Spleen (tissue), 11 donors: ENCODE data around the gene DRD3. TPM values are rescaled to one million over a fixed set of nuclear protein-coding genes. Genes with fewer than 3 reads are reported as not detected.

Experiments used
- DNase-seq: peaks from one replicate; pipeline ENCODE4 v3.0.0-alpha.2; 2020
- H3K27ac ChIP-seq, 8 donors: fragments of 200-600 bp; sonication (generic) in 7 of 8; 1 replicate in 4 of 8; 2 replicates in 4 of 8; pipeline versions ENCODE4 v1.5.0 to v1.8.0; 2016 to 2021; ENCODE audit warnings: inconsistent platforms in 4 of 8, mild to moderate bottlenecking in 4 of 8, moderate library complexity in 1 of 8
- H3K27me3 ChIP-seq, 7 donors: fragments of 200-600 bp; sonication (generic) in 6 of 7; replicated peaks in 1 of 7; 1 replicate in 4 of 7; 2 replicates in 3 of 7; pipeline versions ENCODE4 v1.5.0 to v1.8.0; 2016 to 2021; ENCODE audit warnings: inconsistent platforms in 3 of 7, mild to moderate bottlenecking in 1 of 7
- H3K36me3 ChIP-seq, 6 donors: fragments of 200-600 bp; sonication (generic) in 5 of 6; 1 replicate in 4 of 6; 2 replicates in 2 of 6; pipeline versions ENCODE4 v1.5.0 to v1.8.0; 2016 to 2021; ENCODE audit warnings: inconsistent platforms in 2 of 6
- H3K4me1 ChIP-seq, 6 donors: fragments of 200-600 bp; sonication (generic) in 5 of 6; 1 replicate in 3 of 6; 2 replicates in 3 of 6; pipeline versions ENCODE4 v1.5.0 to v1.8.0; 2016 to 2021; ENCODE audit warnings: inconsistent platforms in 3 of 6
- H3K4me3 ChIP-seq, 8 donors: fragments of 200-600 bp; sonication (generic) in 7 of 8; 1 replicate in 4 of 8; 2 replicates in 4 of 8; pipeline versions ENCODE4 v1.5.0 to v1.8.0; 2016 to 2021; ENCODE audit warnings: inconsistent platforms in 4 of 8, mild to moderate bottlenecking in 4 of 8, moderate library complexity in 2 of 8
- H3K9me3 ChIP-seq, 8 donors: fragments of 200-600 bp; sonication (generic) in 7 of 8; 1 replicate in 4 of 8; 2 replicates in 4 of 8; pipeline versions ENCODE4 v1.5.0 to v1.8.0; 2016 to 2021; ENCODE audit warnings: inconsistent platforms in 4 of 8
- POLR2A ChIP-seq, 3 donors: fragments of 450-650 bp; IDR thresholded peaks; one replicate each; pipeline ENCODE4 v1.5.1; 2017; ENCODE audit warnings: antibody characterized with exemption in 3 of 3, mild to moderate bottlenecking in 1 of 3
- POLR2AphosphoS5 ChIP-seq, 3 donors: sonication (generic); formaldehyde crosslinking; IDR thresholded peaks; one replicate each; pipeline ENCODE4 v1.5.1; 2017; ENCODE audit warnings: antibody characterized with exemption in 3 of 3
- WGBS, 5 donors: extraction: QIAGEN DNeasy Blood & Tissue Kit in 3 of 5; methylation state at CpG; one replicate each; pipeline versions ENCODE4 v1.1.5 to v1.1.7; 2013 to 2018; 5-methylcytosine and 5-hydroxymethylcytosine counted together
- intact Hi-C: fragments of 100-400 bp; cut with DNase I; formaldehyde crosslinking; loops from one replicate; pipeline ENCODE4 v1.15.0; 2023; ENCODE audit warnings: low total_unique reads
- polyA plus RNA-seq, 3 donors: library from polyadenylated mRNA; stranded (reverse); fragments of 200-250 nt; gene quantifications; one replicate each; pipeline ENCODE4 v1.2.1, GENCODE V29; 2013
- total RNA-seq, 7 donors: library from RNA; depleted of rRNA in 3 of 7; stranded (reverse); fragments of >200 nt in 3 of 7; fragmentation: NEBNext Ultra II Directional in 4 of 7; extraction: Animal tissue kit (Norgen Biotek cat#: 25700) in 4 of 7; gene quantifications; one replicate each; pipeline versions ENCODE4 v1.1.0 to v1.2.1, GENCODE V29; 2016 to 2021
- TF ChIP-seq, protein P1 (sequence below), 11 experiments: fragments of 200-600 bp in 7 of 11; fragments of 450-650 bp in 4 of 11; sonication (generic) in 4 of 11; IDR thresholded peaks in 8 of 11; conservative IDR thresholded peaks in 3 of 11; 1 replicate in 7 of 11; 2 replicates in 4 of 11; pipeline versions ENCODE4 v1.4.0 to v1.8.0; 2016 to 2021; ENCODE audit warnings: antibody characterized with exemption in 11 of 11, inconsistent platforms in 4 of 11, mild to moderate bottlenecking in 1 of 11
- donor health status: healthy with polysubstance abuse.
- donor health status: DM: no; HTN: no; CAD: no; lungs with moderate emphysema.
- donor health status: DM: no; HTN: no; CAD: no.
- donor health status: Bipolar disorder and iron deficiency.
- donor health status: healthy.
- donor health status: DM: no; HTN: no; CAD: no.
- donor health status: DM: yes; HTN: yes; CAD: no.

Gene DRD3
- total and polyA plus RNA-seq, 10 donors = 0.30 TPM; not detected in 9

DNA sequence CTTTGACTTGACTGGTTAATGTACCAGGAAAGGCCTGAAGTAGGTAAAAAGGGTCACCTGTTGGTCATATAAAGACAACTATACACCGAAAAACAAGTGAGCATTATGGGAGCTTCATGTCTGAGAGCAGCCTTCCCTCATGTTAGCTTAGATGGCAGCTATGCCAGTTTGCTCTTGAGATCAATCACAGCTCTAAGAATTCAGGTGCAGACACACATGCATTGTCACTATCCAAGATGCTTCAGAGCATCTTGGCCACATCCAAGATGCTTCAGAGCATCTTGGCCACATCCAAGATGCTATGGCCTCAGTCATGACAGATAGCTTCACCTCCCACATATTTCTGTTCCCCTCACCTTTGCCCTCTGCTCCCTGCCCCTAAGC lies 43.0 kb upstream of the DRD3 start:
- Histone ChIP-seq H3K36me3 (no peaks in the 10 kb centered on the region), H3K27ac (peak overlapping the region; percentile 46 to 96 (median 76)), H3K4me3 (no peak overlapping the region), H3K9me3 (peaks cover 0 to 20% (median 17%) of the 10 kb centered on the region in 8 donors), H3K27me3 (no peaks in the 10 kb centered on the region), H3K4me1 (peaks cover 11 to 87% (median 45%) of the 10 kb centered on the region in 6 donors)
- intact Hi-C loops = no loop called here
- no peak for DNase-seq
- TF ChIP-seq POLR2AphosphoS5 (IDR thresholded peaks at IDR 0.05) = no peak
- no peak for TF ChIP-seq POLR2A (IDR thresholded peaks at IDR 0.05)
- TF ChIP-seq, protein P1, sequence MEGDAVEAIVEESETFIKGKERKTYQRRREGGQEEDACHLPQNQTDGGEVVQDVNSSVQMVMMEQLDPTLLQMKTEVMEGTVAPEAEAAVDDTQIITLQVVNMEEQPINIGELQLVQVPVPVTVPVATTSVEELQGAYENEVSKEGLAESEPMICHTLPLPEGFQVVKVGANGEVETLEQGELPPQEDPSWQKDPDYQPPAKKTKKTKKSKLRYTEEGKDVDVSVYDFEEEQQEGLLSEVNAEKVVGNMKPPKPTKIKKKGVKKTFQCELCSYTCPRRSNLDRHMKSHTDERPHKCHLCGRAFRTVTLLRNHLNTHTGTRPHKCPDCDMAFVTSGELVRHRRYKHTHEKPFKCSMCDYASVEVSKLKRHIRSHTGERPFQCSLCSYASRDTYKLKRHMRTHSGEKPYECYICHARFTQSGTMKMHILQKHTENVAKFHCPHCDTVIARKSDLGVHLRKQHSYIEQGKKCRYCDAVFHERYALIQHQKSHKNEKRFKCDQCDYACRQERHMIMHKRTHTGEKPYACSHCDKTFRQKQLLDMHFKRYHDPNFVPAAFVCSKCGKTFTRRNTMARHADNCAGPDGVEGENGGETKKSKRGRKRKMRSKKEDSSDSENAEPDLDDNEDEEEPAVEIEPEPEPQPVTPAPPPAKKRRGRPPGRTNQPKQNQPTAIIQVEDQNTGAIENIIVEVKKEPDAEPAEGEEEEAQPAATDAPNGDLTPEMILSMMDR (IDR thresholded peaks at IDR 0.05 in 8 of 11, conservative IDR thresholded peaks at IDR 0.05 in 3 of 11) = no peak
- 77 to 88% (median 83%) methylated on average over 1 of the region's 1 CpG for WGBS, 5 donors

DNA sequence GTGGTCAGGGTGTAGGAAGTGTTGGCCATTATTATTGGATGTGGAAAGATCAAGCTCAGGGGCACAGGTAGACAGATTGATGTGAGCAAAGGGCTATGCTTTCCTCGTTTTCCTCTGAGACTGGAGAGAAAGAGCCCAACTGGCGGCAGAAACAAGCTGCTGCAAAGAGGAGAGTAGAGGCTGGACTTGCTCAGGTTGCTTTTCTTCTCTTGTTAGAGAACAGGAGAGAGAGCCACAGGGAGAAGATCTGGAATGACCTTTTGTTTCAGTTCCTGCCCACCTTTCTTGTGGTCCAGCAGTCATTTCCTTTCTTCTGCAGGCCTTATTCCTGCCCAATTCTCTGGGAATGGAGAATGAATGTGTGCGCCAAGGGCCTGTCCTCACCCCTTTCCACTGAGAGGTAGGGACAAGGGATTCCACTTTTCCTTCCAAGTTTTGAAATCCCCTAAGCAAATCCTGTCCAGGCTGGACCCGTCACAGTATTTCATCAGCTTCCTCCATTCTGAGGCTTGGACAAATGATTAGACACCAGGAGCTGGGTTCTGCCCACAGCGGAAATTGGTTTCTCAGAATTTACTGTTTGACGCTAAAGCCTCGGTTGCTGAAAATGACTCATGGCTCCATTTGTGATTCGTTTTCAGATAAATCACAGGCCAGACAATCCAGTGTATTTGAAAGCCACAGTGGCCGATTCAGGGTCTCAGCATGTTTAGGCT lies 42.5 kb upstream of the DRD3 start:
- H3K27me3 ChIP-seq = no peaks in the 10 kb centered on the region
- intact Hi-C loops = no loop called here
- peak overlapping the region in 1 of 8 donors; percentile 17 for H3K4me3 ChIP-seq
- TF ChIP-seq POLR2A (IDR thresholded peaks at IDR 0.05) (no peak), POLR2AphosphoS5 (IDR thresholded peaks at IDR 0.05) (no peak)
- TF ChIP-seq, protein P1 (IDR thresholded peaks at IDR 0.05 in 8 of 11, conservative IDR thresholded peaks at IDR 0.05 in 3 of 11) = no peak
- WGBS, 5 donors = 68 to 89% (median 74%) methylated on average over 9 of the region's 9 CpGs
- H3K36me3 ChIP-seq = no peaks in the 10 kb centered on the region
- H3K4me1 ChIP-seq = peaks cover 11 to 87% (median 44%) of the 10 kb centered on the region in 6 donors
- H3K9me3 ChIP-seq = peaks cover 0 to 20% (median 17%) of the 10 kb centered on the region in 8 donors
- DNase-seq = no peak
- H3K27ac ChIP-seq = peak overlapping the region; percentile 30 to 96 (median 68)

DNA sequence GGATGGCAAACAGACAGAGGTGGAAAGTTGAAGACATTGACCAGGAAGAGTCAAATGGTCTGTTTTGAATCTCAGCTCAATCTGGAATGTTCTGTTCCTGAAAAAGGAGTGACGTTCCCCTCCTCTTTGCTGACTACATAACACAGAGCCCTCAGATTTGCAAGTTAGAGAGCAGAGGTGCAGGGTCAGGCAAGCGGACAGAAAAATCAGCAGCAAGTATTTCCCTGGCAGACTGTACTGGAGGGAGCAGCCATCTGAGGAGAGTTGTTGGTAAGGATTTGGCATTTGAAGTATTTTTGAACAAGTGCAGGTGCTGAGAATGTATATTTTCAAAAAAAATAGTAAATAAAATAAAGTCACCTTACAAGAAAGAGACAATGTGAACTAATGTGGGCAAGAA lies 40.9 kb upstream of the DRD3 start:
- H3K9me3 ChIP-seq = peaks cover 0 to 7% (median 6%) of the 10 kb centered on the region in 8 donors
- WGBS, 5 donors = 61 to 72% (median 69%) methylated on average over 2 of the region's 2 CpGs
- no peak overlapping the region for H3K4me3 ChIP-seq
- TF ChIP-seq POLR2A (IDR thresholded peaks at IDR 0.05) (no peak), POLR2AphosphoS5 (IDR thresholded peaks at IDR 0.05) (no peak)
- TF ChIP-seq, protein P1 (IDR thresholded peaks at IDR 0.05 in 8 of 11, conservative IDR thresholded peaks at IDR 0.05 in 3 of 11) = no peak
- intact Hi-C loops = no loop called here
- H3K4me1 ChIP-seq = peaks cover 13 to 95% (median 46%) of the 10 kb centered on the region in 6 donors
- no peak for DNase-seq
- H3K36me3 ChIP-seq = no peaks in the 10 kb centered on the region
- peak overlapping the region in 6 of 8 donors; percentile 33 to 96 (median 84) for H3K27ac ChIP-seq
- no peaks in the 10 kb centered on the region for H3K27me3 ChIP-seq

DNA sequence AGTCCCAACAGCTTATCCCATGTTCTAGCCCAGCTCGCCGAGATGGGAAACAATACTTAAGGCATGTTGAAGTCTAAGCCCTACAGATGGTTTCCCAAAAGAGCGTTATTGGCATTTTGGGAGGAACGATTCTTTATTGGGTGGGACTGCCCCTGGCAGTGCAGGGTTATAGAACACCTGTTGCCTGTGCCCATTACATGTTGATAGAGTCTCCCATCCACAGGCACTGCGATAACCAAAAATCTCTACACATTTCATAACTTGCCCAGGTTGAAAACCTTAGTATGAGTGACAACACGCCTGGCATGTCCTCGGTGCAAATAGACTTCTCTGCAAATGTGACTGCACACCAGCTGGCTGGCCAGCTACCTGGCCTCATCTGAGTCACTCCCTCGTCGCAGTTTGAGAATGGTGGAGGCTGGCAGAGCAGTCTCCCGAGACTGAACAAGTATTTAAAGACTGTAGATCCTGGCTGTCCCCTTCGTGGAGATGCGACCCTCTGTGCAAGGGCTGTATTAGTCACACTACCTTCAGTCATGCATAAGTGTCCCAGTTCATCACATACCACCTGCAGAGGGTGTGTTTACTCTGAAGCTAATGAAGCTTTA lies 39.8 kb upstream of the DRD3 start:
- intact Hi-C loops = no loop called here
- no peak for DNase-seq
- Histone ChIP-seq H3K4me3 (no peak overlapping the region), H3K9me3 (no peaks in the 10 kb centered on the region), H3K27me3 (no peaks in the 10 kb centered on the region), H3K4me1 (peaks cover 13 to 98% (median 50%) of the 10 kb centered on the region in 6 donors), H3K27ac (peak overlapping the region in 5 of 8 donors; percentile 37 to 96 (median 92)), H3K36me3 (no peaks in the 10 kb centered on the region)
- WGBS, 5 donors = 69 to 81% (median 79%) methylated on average over 12 of the region's 12 CpGs
- TF ChIP-seq, protein P1 (IDR thresholded peaks at IDR 0.05 in 8 of 11, conservative IDR thresholded peaks at IDR 0.05 in 3 of 11) = no peak
- TF ChIP-seq POLR2A (IDR thresholded peaks at IDR 0.05) (no peak), POLR2AphosphoS5 (IDR thresholded peaks at IDR 0.05) (no peak)
